Activated CD4-positive, CD25-positive, alpha-beta regulatory T cell treated with anti-CD3 and anti-CD28 coated beads, Interleukin-2, amount 50 U/mL, for 16 hours (primary cell): ENCODE results near the gene MIS18A.

Experiments
- DNase-seq: peaks from one replicate; pipeline ENCODE4 v3.0.0-alpha.2; 2020; ENCODE audit warnings: low read depth, low spot score

Gene MIS18A

DNA sequence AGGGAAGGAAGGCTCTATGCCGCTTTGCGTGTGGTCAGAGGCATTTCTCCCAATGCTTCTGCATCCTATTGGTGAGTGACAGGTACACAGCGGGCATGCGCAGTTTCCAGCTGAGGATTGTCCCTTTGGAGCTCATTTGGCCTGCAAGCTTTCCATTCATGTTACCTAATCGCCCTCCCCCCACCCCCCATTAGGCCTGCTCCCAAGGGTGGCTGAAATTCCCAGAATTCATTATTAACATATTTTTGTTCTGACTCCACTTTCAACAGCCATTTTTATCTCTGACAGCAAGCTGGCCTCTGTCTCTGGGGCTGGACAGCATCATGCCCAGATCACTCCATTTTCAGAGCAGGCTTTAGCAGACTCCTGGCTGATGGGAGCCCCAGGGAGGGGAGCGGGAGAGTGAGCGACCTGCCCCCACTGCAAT lies 25.6 kb downstream of the MIS18A start:
- no peak for DNase-seq

DNA sequence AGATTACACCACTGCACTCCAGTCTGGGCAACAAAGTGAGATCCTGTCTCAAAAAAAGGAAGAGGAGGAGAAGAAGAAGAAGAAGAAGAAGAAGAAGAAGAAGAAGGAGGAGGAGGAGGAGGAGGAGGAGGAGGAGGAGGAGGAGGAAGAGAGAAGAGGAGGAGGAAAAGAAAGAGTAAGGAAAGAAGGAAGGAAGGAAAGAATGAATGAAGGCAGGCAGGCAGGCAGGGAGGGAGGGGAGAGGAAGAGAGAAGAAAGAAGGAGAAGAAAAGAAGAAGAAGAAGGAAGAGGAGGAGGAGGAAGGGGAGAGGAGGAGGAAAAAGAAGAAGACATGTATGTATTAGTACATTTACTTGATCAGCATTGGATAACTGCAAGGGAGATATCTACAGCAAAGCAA lies 26.7 kb downstream of the MIS18A start:
- no peak for DNase-seq

DNA sequence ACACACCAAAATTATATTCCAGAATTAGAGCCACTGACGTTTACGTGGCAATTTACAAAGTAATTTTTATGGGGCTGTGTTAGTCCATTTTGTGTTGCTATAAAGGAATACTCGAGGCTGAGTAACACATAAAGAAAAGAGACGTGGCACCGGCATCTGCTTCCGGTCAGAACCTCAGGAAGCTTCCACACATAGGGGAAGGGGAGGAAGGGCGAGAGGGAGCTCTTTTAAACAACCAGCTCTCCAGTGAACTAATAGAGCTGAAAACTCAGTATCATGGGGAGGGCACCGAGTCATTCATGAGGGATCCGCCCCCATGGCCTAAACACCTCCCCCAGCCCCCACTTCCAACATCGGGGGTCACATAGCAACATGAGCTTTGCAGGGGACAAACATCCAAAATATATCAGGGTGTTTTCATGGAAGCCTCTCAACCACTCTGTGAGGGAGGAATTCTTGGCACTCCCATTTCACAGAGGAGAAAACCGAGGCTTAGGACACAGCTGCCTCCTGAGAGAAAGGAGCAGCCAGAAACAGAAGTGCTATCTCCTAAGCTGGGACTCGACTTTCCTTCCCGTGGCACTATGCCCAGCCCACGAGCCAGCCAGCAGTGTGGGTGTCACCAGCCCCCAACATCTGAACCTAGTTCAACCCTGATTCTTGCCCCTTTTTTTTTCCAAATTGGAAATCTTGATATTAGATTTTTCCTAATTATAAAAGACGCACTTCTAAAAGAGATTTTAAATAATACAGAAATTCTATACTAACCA lies 29.2 kb downstream of the MIS18A start:
- no peak for DNase-seq

DNA sequence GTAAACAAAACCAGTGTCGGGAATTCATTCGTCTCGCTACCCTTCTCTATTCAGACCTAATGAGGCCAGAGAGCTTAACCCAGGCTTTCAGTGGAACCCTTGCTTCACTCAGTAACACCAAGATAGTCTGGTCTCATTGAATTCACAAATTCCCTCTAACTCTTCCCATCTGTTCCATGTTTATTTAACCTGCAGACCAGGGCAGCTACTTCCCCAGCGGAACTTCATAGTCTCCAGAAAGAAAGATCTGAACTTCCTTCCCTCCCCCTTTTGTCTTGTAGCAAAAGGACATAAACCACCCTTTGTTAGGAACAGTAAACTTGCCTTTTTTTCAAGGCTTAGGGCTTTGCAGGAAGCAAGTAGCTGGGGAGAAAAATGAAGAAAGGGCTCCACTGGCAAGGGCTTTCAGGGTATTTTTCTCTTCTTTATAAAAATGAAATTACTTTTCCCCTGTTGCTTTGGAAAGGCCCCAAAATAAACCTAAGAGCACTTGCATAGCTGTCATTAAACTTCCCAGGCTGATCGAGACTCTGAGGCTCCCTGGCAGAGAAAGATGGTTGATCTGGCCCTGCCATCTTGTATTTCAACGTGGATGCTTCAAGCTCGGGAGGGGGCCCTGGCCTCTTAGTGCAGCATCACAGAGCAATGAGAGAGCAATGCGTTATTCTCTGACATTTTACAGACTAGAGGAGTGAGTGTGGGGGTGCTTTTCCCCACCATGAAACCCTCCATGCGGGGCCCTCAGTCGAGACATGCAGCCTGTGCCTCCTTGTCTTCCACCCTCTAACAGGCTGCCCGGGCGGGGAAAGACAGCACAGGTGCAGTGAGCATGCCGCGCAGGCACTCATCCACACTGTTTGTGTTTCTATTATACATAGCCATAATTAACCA lies 30.0 kb downstream of the MIS18A start:
- DNase-seq = no peak

DNA sequence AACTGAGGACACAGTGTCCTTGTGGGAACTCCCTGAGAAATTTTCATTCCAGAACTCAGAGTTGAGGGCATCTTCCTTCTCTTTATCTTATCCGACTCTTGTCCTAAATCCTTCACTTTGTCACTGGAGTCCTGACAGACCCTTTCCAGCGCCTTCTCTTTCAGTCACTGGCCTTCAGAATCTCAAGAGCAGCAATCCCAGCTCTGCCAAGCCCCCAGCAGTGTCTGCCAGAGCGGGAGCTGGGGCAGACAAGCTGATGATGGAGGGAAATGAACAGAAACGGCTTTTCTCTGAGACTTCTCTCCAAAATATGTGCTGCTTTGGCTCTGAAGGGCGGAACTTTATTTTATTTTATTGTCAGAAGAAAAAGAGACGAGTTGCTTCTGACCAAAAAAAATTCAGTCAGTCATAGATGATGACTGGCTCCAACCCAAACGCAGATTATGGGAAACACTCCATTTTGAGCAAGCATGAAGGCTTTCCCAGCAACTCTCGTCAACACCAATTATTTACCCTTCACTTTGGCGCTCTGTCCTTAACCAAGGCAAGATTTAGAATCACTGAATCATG lies 32.2 kb downstream of the MIS18A start:
- no peak for DNase-seq

DNA sequence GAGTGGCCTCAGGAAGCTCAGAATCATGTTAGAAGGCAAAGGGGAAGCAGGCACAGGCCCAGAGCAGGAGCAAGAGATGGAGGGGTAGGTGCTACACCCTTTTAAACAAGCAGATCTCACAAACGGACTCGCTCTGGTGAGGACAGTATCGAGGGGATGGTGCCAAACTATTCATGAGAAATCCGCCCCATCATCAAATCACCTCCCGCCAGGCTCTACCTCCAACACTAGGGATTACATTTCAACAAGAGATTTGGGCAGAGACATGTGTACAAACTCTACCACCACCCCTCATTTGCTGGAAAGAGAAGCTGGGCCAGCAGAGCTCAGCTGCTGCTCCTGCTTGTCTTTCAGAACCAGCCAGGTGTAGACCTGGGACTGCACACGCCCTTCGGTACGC lies 32.9 kb downstream of the MIS18A start:
- no peak for DNase-seq

DNA sequence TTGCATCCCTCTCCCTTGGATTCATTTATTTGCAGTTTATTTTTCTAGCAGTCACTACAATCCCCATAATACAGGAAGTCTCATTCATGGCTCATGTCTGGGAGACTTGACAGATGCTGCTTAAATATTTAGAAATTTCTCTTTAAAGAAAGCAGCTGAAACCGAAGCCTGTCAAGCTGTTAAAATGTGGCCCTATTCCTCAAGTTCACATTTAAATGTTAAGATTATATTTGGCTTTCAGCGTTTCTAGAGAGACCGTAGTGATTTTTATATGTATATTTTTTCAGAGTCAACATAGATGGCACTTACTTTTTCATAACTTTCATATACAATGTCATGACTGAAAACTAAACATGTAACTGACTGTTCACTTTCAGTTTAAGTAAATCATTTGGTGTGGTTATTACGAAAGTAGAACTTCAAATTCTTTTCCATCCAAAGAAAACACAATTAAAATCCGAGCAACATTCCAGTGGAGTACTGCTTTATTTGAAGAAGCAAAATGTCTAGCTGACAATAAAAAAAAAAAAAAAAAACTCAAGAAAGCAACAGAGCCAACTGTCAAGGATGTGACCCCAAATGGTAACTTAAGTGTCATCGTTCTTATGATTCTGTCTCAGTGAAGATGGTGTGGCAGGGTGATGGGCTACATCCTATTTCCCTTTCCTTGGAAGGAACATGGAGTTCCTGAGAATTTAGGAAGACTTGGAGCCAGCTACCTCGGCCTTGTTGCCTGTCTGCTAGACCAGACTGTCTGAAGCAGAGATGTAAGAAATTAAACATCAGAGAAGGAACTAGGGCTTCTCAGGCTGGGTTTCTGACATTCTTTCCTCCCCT lies 37.8 kb downstream of the MIS18A start:
- no peak for DNase-seq

DNA sequence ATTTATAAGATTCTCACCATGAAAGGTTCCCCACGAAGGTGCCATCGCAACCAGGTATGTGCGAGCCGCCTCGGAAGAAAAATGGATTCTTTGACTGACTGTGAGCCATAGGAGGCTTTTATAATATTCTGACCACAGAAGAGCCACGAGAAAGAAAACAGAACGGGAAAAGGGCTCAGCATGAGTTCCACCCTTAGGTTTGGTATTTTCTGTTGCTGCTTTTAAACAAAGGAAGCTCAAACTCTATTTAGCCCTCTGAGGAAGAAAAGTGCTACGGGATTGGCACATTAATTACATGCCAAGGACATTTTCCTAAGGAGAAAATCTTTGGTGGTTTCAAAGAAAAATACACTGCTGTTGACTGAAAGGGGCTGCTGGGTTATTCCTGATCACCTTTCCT lies 39.3 kb downstream of the MIS18A start:
- no peak for DNase-seq

DNA sequence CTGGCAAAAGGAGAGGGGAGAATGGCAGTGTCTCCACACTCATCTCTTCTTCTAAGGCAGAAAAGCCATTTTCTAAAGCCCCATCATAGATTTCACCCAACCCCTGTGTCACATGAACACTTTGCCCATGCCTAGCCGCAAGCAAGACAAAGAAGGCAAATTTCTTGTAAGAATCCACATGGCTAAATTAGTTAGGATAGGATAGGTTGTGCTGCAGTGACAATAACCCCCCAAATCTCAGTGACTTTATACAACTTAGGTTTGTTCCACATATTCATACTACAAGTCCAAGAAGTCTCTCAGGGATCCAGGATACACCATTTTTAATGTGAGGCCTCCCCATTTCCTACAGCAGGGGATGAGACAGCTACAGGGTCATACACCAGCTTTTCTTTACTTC lies 40.8 kb downstream of the MIS18A start:
- no peak for DNase-seq

DNA sequence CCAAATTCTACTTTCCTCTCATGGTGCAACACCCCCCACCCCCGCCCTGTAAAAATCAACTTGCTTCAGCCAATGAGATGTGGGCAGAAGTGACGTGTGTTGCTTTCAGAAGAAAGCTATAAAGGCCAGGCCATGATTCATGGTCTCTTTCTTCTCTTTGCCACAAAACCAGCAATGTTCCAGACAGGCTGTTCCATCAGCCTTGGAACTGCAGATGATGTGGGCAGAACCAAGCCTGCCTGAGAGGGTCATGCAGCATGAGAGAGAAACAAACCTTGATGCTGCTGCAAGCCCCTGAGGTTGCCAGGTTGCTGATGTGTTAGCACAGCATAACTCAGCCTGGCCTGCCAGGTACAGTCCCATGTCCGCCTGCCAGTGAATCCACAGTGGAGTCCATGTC lies 41.8 kb downstream of the MIS18A start:
- DNase-seq = no peak

DNA sequence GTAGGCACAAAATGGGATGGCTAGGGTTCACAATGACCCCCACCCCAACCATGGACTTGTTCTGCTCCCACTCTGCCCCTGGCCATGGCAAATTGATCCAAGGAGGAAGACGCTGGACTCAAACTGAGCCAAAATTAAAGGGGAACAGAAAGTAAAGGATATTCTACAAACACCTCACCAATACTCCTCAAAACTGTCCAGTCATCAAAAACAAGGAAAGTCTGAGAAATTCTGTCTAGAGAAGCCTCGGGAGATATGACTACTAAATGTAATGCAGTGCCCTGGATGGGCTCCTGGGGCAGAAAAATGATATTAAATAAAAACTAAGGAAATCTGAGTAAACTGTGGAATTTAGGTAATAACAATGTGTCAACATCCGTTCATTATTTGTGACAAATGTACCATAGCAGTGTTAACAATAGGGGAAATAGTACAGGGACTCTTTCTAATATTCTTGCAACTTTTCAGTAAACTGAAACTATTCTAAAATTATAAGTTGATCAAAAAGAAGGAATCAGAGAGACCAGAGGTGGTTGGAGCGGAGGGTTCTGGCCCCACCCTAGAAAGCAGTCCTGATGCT lies 45.0 kb downstream of the MIS18A start:
- no peak for DNase-seq

DNA sequence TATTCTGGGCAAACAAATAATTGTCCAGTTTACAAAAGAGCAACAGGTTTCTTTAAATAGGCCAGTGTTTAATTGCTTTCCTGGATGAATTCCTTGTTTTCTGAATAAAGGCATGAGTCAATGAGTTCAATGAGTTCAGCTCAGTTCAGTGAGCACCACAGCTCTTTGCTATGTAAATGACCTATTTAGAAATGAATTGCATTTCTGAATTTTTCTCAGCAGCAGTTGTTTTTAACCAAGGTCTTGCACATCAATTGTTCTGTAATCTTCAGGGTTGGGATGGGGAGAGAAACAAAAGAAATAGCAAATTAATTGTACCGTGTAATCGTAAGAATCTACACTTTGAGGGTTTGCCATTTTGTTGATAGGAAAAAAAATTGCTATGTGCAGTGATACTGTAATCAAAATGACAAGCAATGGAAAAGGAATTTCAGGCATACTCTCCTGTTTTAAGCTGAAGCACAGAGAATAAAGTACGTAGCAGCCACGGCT lies 45.7 kb downstream of the MIS18A start:
- DNase-seq = no peak

DNA sequence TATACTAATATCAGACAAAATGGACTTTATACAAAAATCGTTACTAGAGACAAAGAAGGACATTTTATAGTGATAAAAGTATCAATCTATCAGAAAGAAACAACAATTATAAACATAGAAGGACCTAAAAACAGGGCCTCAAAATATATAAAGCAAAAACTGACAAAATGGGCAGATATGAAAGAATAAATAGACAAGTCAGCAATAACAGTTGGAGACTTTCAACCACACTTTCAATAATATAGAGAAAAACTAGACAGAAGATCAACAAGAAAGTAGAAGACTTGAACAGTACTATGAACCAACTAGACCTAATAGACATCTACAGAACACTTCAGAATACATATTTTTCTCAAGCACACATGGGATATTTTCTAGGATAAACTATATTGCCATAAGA lies 52.4 kb downstream of the MIS18A start:
- no peak for DNase-seq
